H1 (cell line): ENCODE data around the gene DENND2D. TPM values are rescaled to one million over a fixed set of nuclear protein-coding genes. Genes with fewer than 3 reads are reported as not detected.

Experiments
- CTCF ChIA-PET: fragments of 300-600 bp; sonication (Branson Sonifier 250); formaldehyde crosslinking; loops from one replicate; lab custom pipeline; 2021; ENCODE audit not compliant: partially characterized antibody; lab: Charles Lee
- POLR2A ChIA-PET: fragments of 300-600 bp; sonication (Branson Sonifier 250); formaldehyde crosslinking; loops from one replicate; lab custom pipeline; 2021; ENCODE audit warnings: inconsistent platforms; ENCODE audit not compliant: partially characterized antibody; lab: Charles Lee
- DNase-seq, 2 experiments: peaks; one replicate each; pipeline versions ENCODE4 v3.0.0 to v3.0.0-alpha.2; 2010 to 2022; ENCODE audit warnings: low spot score in 2 of 2, low read depth in 1 of 2, mixed read lengths in 1 of 2
- FAIRE-seq: peaks from 2 replicates; lab custom pipeline; 2011; peaks lifted over from hg19 to GRCh38; lab: Jason Lieb, UNC
- H2AFZ ChIP-seq: 2 replicates; pipeline ENCODE4 v1.8.1; 2012; ENCODE audit warnings: low read length, inconsistent platforms
- H2AK5ac ChIP-seq: 2 replicates; pipeline ENCODE4 v1.6.1; 2013; ENCODE audit warnings: low read depth, low read length
- H2BK120ac ChIP-seq: replicated peaks from 2 replicates; pipeline ENCODE3; 2013; ENCODE audit warnings: low read depth, low read length, inconsistent platforms
- H2BK12ac ChIP-seq: 2 replicates; pipeline ENCODE4 v1.6.1; 2013; ENCODE audit warnings: low read depth, low read length
- H2BK15ac ChIP-seq: 2 replicates; pipeline ENCODE4 v1.6.1; 2013; ENCODE audit warnings: low read length
- H2BK20ac ChIP-seq: 2 replicates; pipeline ENCODE4 v1.6.1; 2013; ENCODE audit warnings: low read length
- H2BK5ac ChIP-seq: 2 replicates; pipeline ENCODE4 v1.6.1; 2013; ENCODE audit warnings: low read depth, low read length
- H3K14ac ChIP-seq: 2 replicates; pipeline ENCODE4 v1.6.1; 2013; ENCODE audit warnings: inconsistent platforms; ENCODE audit not compliant: insufficient read length
- H3K18ac ChIP-seq: 2 replicates; pipeline ENCODE4 v1.6.1; 2013; ENCODE audit warnings: low read length; ENCODE audit errors: extremely low read depth
- H3K23ac ChIP-seq: 2 replicates; pipeline ENCODE4 v1.6.1; 2013; ENCODE audit warnings: inconsistent platforms; ENCODE audit not compliant: insufficient read length
- H3K23me2 ChIP-seq: 2 replicates; pipeline ENCODE4 v1.6.1; 2013; ENCODE audit warnings: low read depth, low read length
- H3K27ac ChIP-seq: 2 replicates; pipeline ENCODE4 v1.6.1; 2011; ENCODE audit warnings: low read depth, low read length, inconsistent platforms
- H3K27me3 ChIP-seq, 4 experiments: replicated peaks in 1 of 4; 1 replicate in 1 of 4; 2 replicates in 3 of 4; pipeline versions ENCODE4 v1.6.1 to v1.8.1; 2011 to 2013; ENCODE audit warnings: low read length in 3 of 4, mild to moderate bottlenecking in 3 of 4, inconsistent platforms in 2 of 4, mixed read lengths in 2 of 4, moderate library complexity in 1 of 4; ENCODE audit not compliant: control insufficient read depth in 3 of 4, insufficient read depth in 3 of 4; ENCODE audit errors: extremely low read depth in 1 of 4
- H3K36me3 ChIP-seq, 4 experiments: 2 replicates each; pipeline versions ENCODE4 v1.6.1 to v1.8.1; 2011 to 2013; ENCODE audit warnings: mild to moderate bottlenecking in 4 of 4, low read length in 3 of 4, moderate library complexity in 2 of 4, control low read depth in 1 of 4, inconsistent platforms in 1 of 4; ENCODE audit not compliant: insufficient read depth in 4 of 4, control insufficient read depth in 2 of 4
- H3K4ac ChIP-seq: replicated peaks from 2 replicates; pipeline ENCODE3; 2013; ENCODE audit warnings: low read length, low read depth, mixed read lengths, inconsistent platforms; ENCODE audit not compliant: insufficient read length
- H3K4me1 ChIP-seq, 4 experiments: replicated peaks in 1 of 4; 1 replicate in 1 of 4; 2 replicates in 3 of 4; pipeline versions ENCODE4 v1.6.1 to v1.8.1; 2011 to 2013; ENCODE audit warnings: low read length in 3 of 4, inconsistent platforms in 2 of 4, mixed read lengths in 1 of 4; ENCODE audit not compliant: insufficient read depth in 4 of 4, control insufficient read depth in 3 of 4
- H3K4me2 ChIP-seq, 2 experiments: 2 replicates each; pipeline versions ENCODE4 v1.6.1 to v1.8.1; 2011 to 2013; ENCODE audit warnings: low read depth in 2 of 2, low read length in 2 of 2, control low read depth in 1 of 2, inconsistent platforms in 1 of 2, mild to moderate bottlenecking in 1 of 2; ENCODE audit not compliant: insufficient read depth in 1 of 2
- H3K4me3 ChIP-seq, 4 experiments: fragments of 200-600, 300-600 bp in 1 of 4; sonication (generic), shearing (Covaris generic), sonication (Bioruptor Twin) in 1 of 4; 2 replicates each; pipeline versions ENCODE4 v1.5.1 to v1.8.1; 2011 to 2016; ENCODE audit warnings: low read length in 4 of 4, low read depth in 3 of 4, control low read depth in 2 of 4, inconsistent platforms in 2 of 4, mild to moderate bottlenecking in 2 of 4, mixed read lengths in 1 of 4, moderate library complexity in 1 of 4; ENCODE audit not compliant: insufficient read depth in 2 of 4; ENCODE audit errors: extremely low read depth in 1 of 4
- H3K56ac ChIP-seq: replicated peaks from 2 replicates; pipeline ENCODE3; 2013; ENCODE audit warnings: low read depth, mild to moderate bottlenecking, mixed read lengths, low read length, inconsistent platforms; ENCODE audit not compliant: insufficient read length
- H3K79me1 ChIP-seq: 2 replicates; pipeline ENCODE4 v1.6.1; 2013; ENCODE audit warnings: low read depth, low read length, control low read depth
- H3K79me2 ChIP-seq, 2 experiments: 2 replicates each; pipeline versions ENCODE4 v1.6.1 to v1.8.1; 2012 to 2013; ENCODE audit warnings: low read length in 2 of 2, mild to moderate bottlenecking in 2 of 2, inconsistent platforms in 1 of 2; ENCODE audit not compliant: insufficient read depth in 2 of 2, control insufficient read depth in 1 of 2
- H3K9ac ChIP-seq, 4 experiments: replicated peaks in 1 of 4; 1 replicate in 1 of 4; 2 replicates in 3 of 4; pipeline versions ENCODE4 v1.6.1 to v1.8.1; 2011 to 2013; ENCODE audit warnings: low read depth in 3 of 4, low read length in 3 of 4, control low read depth in 2 of 4, mild to moderate bottlenecking in 2 of 4, moderate library complexity in 2 of 4, inconsistent platforms in 1 of 4; ENCODE audit errors: extremely low read depth in 1 of 4
- H3K9me3 ChIP-seq, 2 experiments: 2 replicates each; pipeline versions ENCODE4 v1.6.1 to v1.8.1; 2012 to 2013; ENCODE audit warnings: mild to moderate bottlenecking in 2 of 2, moderate library complexity in 2 of 2, control low read depth in 1 of 2, inconsistent platforms in 1 of 2, low read depth in 1 of 2, low read length in 1 of 2, mixed read lengths in 1 of 2; ENCODE audit not compliant: insufficient read depth in 2 of 2
- H4K20me1 ChIP-seq, 2 experiments: replicated peaks in 1 of 2; 2 replicates each; pipeline versions ENCODE3 to v1.8.1; 2011 to 2013; ENCODE audit warnings: inconsistent platforms in 2 of 2, low read length in 2 of 2, mild to moderate bottlenecking in 1 of 2; ENCODE audit not compliant: insufficient read depth in 2 of 2, control insufficient read depth in 1 of 2
- H4K5ac ChIP-seq: 2 replicates; pipeline ENCODE4 v1.6.1; 2013; ENCODE audit warnings: low read length, low read depth, mixed read lengths, inconsistent platforms; ENCODE audit not compliant: insufficient read length
- H4K8ac ChIP-seq: 2 replicates; pipeline ENCODE4 v1.8.0; 2013; ENCODE audit warnings: mild to moderate bottlenecking, moderate library complexity, low read length, inconsistent platforms; ENCODE audit not compliant: insufficient read depth; ENCODE audit errors: extremely low read depth
- H4K91ac ChIP-seq: replicated peaks from 2 replicates; pipeline ENCODE3; 2013; ENCODE audit warnings: low read length, mixed read lengths, inconsistent platforms; ENCODE audit not compliant: insufficient read length
- ASH2L ChIP-seq: fragments of 200-600, 300-600 bp; sonication (generic); IDR thresholded peaks from one replicate; pipeline ENCODE4 v1.7.1; 2017; ENCODE audit warnings: low read length
- HDAC2 ChIP-seq, 2 experiments: fragments of 300-600 bp in 1 of 2; sonication (generic) in 1 of 2; IDR thresholded peaks; 2 replicates each; pipeline ENCODE4 v1.6.1; 2011 to 2012; ENCODE audit warnings: low read depth in 2 of 2, low read length in 2 of 2, mild to moderate bottlenecking in 2 of 2, moderate library complexity in 2 of 2, borderline replicate concordance in 1 of 2, inconsistent platforms in 1 of 2
- KDM1A ChIP-seq: fragments of 200-600, 300-600 bp; sonication (generic); IDR thresholded peaks from 2 replicates; pipeline ENCODE4 v1.7.1; 2016; ENCODE audit warnings: mild to moderate bottlenecking, low read length, borderline replicate concordance
- NRF1 ChIP-seq: IDR thresholded peaks from 2 replicates; pipeline ENCODE4 v1.6.1; 2011; ENCODE audit warnings: mild to moderate bottlenecking, low read depth, low read length, improper control_type of control experiment
- SAP30 ChIP-seq: fragments of 300-600 bp; sonication (generic); IDR thresholded peaks from 2 replicates; pipeline ENCODE4 v1.7.1; 2012; ENCODE audit warnings: low read length, moderate library complexity, mild to moderate bottlenecking, inconsistent platforms; ENCODE audit not compliant: insufficient read depth, insufficient replicate concordance
- WGBS, 2 experiments: shearing (Covaris generic) in 1 of 2; methylation state at CpG; one replicate each; pipeline versions ENCODE4 v1.1.6 to v1.1.7; 2013 to 2015; ENCODE audit warnings: low lambda C conversion rate in 2 of 2, mixed read lengths in 2 of 2, inconsistent platforms in 1 of 2, low coverage in 1 of 2, missing lambda C conversion rate in 1 of 2; ENCODE audit not compliant: insufficient replicate concordance in 2 of 2, insufficient coverage in 1 of 2, insufficient read length in 1 of 2; ENCODE audit errors: extremely low coverage in 1 of 2, missing lambda C conversion rate in 1 of 2; 5-methylcytosine and 5-hydroxymethylcytosine counted together
- polyA plus RNA-seq, 7 experiments: library from polyadenylated mRNA; depleted of rRNA in 3 of 7; stranded (reverse) in 5 of 7; unstranded in 2 of 7; fragments of >200 nt in 5 of 7; fragments of 200-250 nt in 2 of 7; gene quantifications; 1 replicate in 5 of 7; 2 replicates in 1 of 7; 4 replicates in 1 of 7; pipeline versions ENCODE4 v1.2.1 to v1.2.3, GENCODE V29; 2011 to 2013; ENCODE audit warnings: missing spikeins in 2 of 7, mixed read lengths in 2 of 7
- total RNA-seq: library from RNA; stranded (reverse); fragmentation: NEBNext Ultra II Directional; extraction: Animal tissue kit (Norgen Biotek cat#: 25700); gene quantifications from 2 replicates; pipeline ENCODE4 v1.2.1, GENCODE V29; 2021
- TF ChIP-seq, protein P1 (sequence below), 3 experiments: IDR thresholded peaks; 1 replicate in 2 of 3; 2 replicates in 1 of 3; pipeline versions ENCODE4 v1.5.1 to v1.6.1; 2011; ENCODE audit warnings: low read length in 3 of 3, mild to moderate bottlenecking in 3 of 3, inconsistent platforms in 2 of 3, low read depth in 1 of 3, moderate library complexity in 1 of 3; ENCODE audit not compliant: insufficient read depth in 1 of 3; ENCODE audit errors: control extremely low read depth in 1 of 3
- TF ChIP-seq, protein P2 (sequence below): IDR thresholded peaks from 2 replicates; pipeline ENCODE4 v1.6.1; 2012; ENCODE audit warnings: low read length, inconsistent platforms

The DENND2D gene
- total and polyA plus RNA-seq, 2 of the 8 experiments (the other 6 are each of a cell fraction or from before 2014, with no cell fraction given): 0.58 to 1.6 TPM

DNA sequence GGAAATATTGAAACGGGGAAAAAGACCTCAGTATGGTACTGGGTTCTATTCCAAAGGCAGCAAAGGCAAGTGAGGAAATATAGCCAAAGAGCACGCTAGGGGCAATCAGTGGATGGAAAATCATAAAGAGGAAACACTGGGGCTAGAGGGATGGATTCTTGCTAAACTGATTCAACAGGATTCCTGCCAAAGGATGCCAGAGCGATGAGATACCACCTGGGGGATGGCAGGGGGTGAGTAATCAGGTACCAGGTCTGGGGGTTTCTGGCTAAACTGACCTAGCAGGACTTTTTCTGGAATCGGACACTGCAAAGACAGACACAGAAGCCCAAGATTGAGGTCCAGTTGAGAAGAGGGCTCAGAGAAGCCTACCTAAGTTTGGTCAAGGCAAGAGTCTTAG lies 33.8 kb upstream of the DENND2D start:
- WGBS, 2 experiments: 89% methylated on average over 4 of the region's 4 CpGs; no CpG with 5 or more reads in 1 of the 2 experiments
- Histone ChIP-seq H3K14ac (no peak overlapping the region), H2AK5ac (no peak overlapping the region), H3K79me1 (no peaks in the 10 kb centered on the region), H4K5ac (no peak overlapping the region), H3K27ac (no peak overlapping the region), H3K27me3 (no peaks in the 10 kb centered on the region; a peak in 1 of 7 replicates), H4K20me1 (no peaks in the 10 kb centered on the region), H2BK20ac (no peak overlapping the region), H3K9me3 (no peaks in the 10 kb centered on the region), H3K79me2 (no peaks in the 10 kb centered on the region), H3K4ac (no peak overlapping the region), H2BK15ac (no peak overlapping the region), H3K36me3 (no peaks in the 10 kb centered on the region), H3K18ac (no peak overlapping the region), H3K9ac (no peak overlapping the region), H2BK12ac (no peak overlapping the region), H3K23me2 (no peaks in the 10 kb centered on the region), H4K91ac (no peak overlapping the region), H2BK120ac (no peak overlapping the region), H3K4me3 (no peak overlapping the region), H3K4me2 (no peak overlapping the region), H4K8ac (no peak overlapping the region), H2AFZ (no peak overlapping the region), H3K23ac (no peak overlapping the region), H3K4me1 (peaks cover 0 to 4% (median 0%) of the 10 kb centered on the region in 4 experiments; a peak in 2 of 7 replicates), H2BK5ac (no peak overlapping the region), H3K56ac (no peak overlapping the region)
- FAIRE-seq (no peak), DNase-seq (no peak)
- CTCF ChIA-PET: interaction anchor here (2.6 kb wide), 1 partner anchor 11 kb away, joined by 9 read pairs; no protein-coding TSS in a partner anchor
- POLR2A ChIA-PET: no interaction called here
- TF ChIP-seq, protein P1, sequence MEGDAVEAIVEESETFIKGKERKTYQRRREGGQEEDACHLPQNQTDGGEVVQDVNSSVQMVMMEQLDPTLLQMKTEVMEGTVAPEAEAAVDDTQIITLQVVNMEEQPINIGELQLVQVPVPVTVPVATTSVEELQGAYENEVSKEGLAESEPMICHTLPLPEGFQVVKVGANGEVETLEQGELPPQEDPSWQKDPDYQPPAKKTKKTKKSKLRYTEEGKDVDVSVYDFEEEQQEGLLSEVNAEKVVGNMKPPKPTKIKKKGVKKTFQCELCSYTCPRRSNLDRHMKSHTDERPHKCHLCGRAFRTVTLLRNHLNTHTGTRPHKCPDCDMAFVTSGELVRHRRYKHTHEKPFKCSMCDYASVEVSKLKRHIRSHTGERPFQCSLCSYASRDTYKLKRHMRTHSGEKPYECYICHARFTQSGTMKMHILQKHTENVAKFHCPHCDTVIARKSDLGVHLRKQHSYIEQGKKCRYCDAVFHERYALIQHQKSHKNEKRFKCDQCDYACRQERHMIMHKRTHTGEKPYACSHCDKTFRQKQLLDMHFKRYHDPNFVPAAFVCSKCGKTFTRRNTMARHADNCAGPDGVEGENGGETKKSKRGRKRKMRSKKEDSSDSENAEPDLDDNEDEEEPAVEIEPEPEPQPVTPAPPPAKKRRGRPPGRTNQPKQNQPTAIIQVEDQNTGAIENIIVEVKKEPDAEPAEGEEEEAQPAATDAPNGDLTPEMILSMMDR (IDR thresholded peaks at IDR 0.05; ENCODE audit: control extremely low read depth in 1 of 3, insufficient read depth in 1 of 3, low read depth in 1 of 3, low read length in 3 of 3): no peak
- no peak for TF ChIP-seq KDM1A
- TF ChIP-seq, protein P2, sequence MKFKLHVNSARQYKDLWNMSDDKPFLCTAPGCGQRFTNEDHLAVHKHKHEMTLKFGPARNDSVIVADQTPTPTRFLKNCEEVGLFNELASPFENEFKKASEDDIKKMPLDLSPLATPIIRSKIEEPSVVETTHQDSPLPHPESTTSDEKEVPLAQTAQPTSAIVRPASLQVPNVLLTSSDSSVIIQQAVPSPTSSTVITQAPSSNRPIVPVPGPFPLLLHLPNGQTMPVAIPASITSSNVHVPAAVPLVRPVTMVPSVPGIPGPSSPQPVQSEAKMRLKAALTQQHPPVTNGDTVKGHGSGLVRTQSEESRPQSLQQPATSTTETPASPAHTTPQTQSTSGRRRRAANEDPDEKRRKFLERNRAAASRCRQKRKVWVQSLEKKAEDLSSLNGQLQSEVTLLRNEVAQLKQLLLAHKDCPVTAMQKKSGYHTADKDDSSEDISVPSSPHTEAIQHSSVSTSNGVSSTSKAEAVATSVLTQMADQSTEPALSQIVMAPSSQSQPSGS: no peak
- TF ChIP-seq SAP30: no peak
- TF ChIP-seq ASH2L: no peak
- TF ChIP-seq NRF1: no peak
- no peak for TF ChIP-seq HDAC2 (IDR thresholded peaks at IDR 0.05; ENCODE audit: borderline replicate concordance in 1 of 2, low read depth in 2 of 2, low read length in 2 of 2)
